ENCODE measurements around the gene CORO7. TPM values are rescaled to one million over a fixed set of nuclear protein-coding genes. Genes with fewer than 3 reads are reported as not detected.
A peak's percentile ranks its signal among the peaks of the same experiment; 100 is the strongest.

Gene CORO7
- 57.6 and 65.3 TPM in 2 replicates for polyA plus RNA-seq
- polyA minus RNA-seq: 77.4 and 96.7 TPM in 2 replicates

DNA sequence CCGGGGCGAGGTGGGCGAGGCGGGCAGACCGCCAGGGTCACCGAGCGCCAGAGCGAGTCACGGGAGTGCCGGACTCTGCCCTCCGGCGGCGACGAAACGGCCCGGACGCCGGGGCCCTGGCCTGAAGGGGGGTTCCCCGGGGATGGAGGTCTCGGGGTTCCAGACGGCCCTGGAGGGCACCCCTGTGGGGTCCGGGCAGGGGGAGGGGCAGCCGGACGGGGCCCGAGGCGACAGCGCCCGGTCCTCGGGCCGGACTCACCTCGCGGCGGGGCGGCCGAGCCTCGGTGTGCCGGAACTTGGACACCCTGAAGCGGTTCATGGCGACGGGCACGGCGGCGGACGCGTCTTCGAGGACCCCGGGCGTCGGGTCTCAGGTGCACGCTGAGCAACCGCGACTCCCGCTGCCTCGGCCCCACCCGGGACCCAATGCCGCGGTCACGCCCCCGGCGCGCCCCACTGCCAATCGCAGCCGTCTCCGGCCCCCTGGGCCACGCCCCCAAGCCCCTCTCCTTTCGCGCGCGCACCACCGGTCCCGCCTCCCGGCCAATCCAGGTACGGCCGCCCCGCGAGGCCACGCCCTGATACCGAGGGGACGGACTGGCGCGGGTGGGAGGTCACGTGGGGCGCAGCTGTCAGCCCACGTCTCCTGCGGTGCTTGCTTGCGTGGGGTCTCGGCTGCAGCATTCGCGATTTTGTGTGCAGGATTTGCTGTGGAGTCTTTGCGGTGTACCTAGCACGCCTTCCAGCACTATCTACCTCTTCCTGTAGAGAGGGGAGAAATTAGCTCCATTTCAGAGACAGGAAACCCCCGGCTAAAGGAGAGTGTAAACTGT is at the start of gene CORO7:
CORO7 (minus strand) TSS at position 397 of the 833 bp plus-strand sequence; CDS start at position 319, 78 bp downstream.
- H3K79me2 ChIP-seq (replicated peaks; ENCODE audit: insufficient read depth, low read length): peaks cover 11% of the 10 kb centered on the region
- no peaks in the 10 kb centered on the region for H3K9me2 ChIP-seq (ENCODE audit: insufficient read depth, low read length)
- H3K4me3 ChIP-seq (ENCODE audit: low read length): peak within 1 kb of the TSS; percentile 96
- H3K4me2 ChIP-seq (ENCODE audit: low read length): peak within 1 kb of the TSS; percentile 71
- H4K20me1 ChIP-seq (ENCODE audit: insufficient read depth): no peaks in the 10 kb centered on the region
- no peaks in the 10 kb centered on the region for H3K9me3 ChIP-seq (ENCODE audit: low read length)
- peak within 1 kb of the TSS; percentile 40 for H2AFZ ChIP-seq (ENCODE audit: low read depth, low read length)
- no peaks in the 10 kb centered on the region for H3K36me3 ChIP-seq (ENCODE audit: insufficient read depth, low read length)
- TF ChIP-seq RAD21 (conservative IDR thresholded peaks at IDR 0.05) (no peak), EZH2 (IDR thresholded peaks at IDR 0.05; ENCODE audit: borderline replicate concordance, insufficient read depth, low read length, poor library complexity, severe bottlenecking) (no peak), TAF1 (IDR thresholded peaks at IDR 0.05; ENCODE audit: low read depth) (no peak), MXI1 (conservative IDR thresholded peaks at IDR 0.05; ENCODE audit: poor library complexity, severe bottlenecking) (peak; percentile 78), EP300 (conservative IDR thresholded peaks at IDR 0.05; ENCODE audit: poor library complexity, severe bottlenecking) (peak; percentile 26), POLR2AphosphoS5 (IDR thresholded peaks at IDR 0.05) (peak; percentile 85), SMC3 (conservative IDR thresholded peaks at IDR 0.05; ENCODE audit: poor library complexity) (no peak)
- TF ChIP-seq, protein P1, sequence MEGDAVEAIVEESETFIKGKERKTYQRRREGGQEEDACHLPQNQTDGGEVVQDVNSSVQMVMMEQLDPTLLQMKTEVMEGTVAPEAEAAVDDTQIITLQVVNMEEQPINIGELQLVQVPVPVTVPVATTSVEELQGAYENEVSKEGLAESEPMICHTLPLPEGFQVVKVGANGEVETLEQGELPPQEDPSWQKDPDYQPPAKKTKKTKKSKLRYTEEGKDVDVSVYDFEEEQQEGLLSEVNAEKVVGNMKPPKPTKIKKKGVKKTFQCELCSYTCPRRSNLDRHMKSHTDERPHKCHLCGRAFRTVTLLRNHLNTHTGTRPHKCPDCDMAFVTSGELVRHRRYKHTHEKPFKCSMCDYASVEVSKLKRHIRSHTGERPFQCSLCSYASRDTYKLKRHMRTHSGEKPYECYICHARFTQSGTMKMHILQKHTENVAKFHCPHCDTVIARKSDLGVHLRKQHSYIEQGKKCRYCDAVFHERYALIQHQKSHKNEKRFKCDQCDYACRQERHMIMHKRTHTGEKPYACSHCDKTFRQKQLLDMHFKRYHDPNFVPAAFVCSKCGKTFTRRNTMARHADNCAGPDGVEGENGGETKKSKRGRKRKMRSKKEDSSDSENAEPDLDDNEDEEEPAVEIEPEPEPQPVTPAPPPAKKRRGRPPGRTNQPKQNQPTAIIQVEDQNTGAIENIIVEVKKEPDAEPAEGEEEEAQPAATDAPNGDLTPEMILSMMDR (IDR thresholded peaks at IDR 0.05; ENCODE audit: poor library complexity, severe bottlenecking): no peak
- TF ChIP-seq, protein P2, sequence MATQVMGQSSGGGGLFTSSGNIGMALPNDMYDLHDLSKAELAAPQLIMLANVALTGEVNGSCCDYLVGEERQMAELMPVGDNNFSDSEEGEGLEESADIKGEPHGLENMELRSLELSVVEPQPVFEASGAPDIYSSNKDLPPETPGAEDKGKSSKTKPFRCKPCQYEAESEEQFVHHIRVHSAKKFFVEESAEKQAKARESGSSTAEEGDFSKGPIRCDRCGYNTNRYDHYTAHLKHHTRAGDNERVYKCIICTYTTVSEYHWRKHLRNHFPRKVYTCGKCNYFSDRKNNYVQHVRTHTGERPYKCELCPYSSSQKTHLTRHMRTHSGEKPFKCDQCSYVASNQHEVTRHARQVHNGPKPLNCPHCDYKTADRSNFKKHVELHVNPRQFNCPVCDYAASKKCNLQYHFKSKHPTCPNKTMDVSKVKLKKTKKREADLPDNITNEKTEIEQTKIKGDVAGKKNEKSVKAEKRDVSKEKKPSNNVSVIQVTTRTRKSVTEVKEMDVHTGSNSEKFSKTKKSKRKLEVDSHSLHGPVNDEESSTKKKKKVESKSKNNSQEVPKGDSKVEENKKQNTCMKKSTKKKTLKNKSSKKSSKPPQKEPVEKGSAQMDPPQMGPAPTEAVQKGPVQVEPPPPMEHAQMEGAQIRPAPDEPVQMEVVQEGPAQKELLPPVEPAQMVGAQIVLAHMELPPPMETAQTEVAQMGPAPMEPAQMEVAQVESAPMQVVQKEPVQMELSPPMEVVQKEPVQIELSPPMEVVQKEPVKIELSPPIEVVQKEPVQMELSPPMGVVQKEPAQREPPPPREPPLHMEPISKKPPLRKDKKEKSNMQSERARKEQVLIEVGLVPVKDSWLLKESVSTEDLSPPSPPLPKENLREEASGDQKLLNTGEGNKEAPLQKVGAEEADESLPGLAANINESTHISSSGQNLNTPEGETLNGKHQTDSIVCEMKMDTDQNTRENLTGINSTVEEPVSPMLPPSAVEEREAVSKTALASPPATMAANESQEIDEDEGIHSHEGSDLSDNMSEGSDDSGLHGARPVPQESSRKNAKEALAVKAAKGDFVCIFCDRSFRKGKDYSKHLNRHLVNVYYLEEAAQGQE (IDR thresholded peaks at IDR 0.05; ENCODE audit: borderline replicate concordance): peak; percentile 32
- peak within 1 kb of the TSS; percentile 76 for H3K9ac ChIP-seq (ENCODE audit: low read length)
- no peaks in the 10 kb centered on the region for H3F3A ChIP-seq (ENCODE audit: insufficient read depth, low read length, poor library complexity, severe bottlenecking)
- no peaks in the 10 kb centered on the region for H3K27me3 ChIP-seq (ENCODE audit: insufficient read depth, low read depth, low read length)
- peak within 1 kb of the TSS; percentile 62 for H3K27ac ChIP-seq (ENCODE audit: low read length)

DNA sequence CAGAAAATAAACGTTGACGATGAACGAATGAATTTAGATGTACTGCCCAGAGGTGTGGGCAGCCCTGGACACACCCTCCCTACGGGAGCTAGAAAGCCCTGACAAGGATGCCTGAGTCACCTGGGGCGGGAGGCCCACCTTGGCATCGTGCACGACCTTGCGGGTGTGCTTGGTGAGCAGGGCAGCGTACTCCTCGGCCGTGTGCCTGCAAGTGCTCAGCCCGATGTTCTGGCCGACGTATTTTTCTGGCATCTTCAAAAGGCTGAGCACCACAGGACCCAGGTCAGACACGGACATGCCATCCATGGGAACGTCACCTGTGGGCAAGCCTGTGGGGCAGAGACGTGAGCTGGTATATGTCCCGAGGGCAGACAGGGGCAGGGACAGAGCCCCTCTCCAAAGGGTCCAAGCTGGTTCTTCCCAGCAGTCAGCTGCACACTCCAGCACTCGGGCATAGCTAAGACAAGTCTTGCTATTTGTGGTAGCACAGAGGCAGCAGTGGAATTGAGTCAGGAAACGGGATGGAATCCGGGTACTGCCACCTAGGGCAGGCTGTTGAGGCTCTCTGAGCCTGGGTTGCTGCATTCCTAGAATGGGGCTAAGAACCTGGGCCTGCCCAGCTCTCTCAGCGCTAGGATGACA is 47.2 kb upstream of the CORO7 start:
- no peaks in the 10 kb centered on the region for H3K9me3 ChIP-seq (ENCODE audit: low read length)
- TF ChIP-seq EZH2 (IDR thresholded peaks at IDR 0.05; ENCODE audit: borderline replicate concordance, insufficient read depth, low read length, poor library complexity, severe bottlenecking) (no peak), RAD21 (conservative IDR thresholded peaks at IDR 0.05) (no peak), POLR2AphosphoS5 (IDR thresholded peaks at IDR 0.05) (no peak), MXI1 (conservative IDR thresholded peaks at IDR 0.05; ENCODE audit: poor library complexity, severe bottlenecking) (no peak), EP300 (conservative IDR thresholded peaks at IDR 0.05; ENCODE audit: poor library complexity, severe bottlenecking) (no peak), SMC3 (conservative IDR thresholded peaks at IDR 0.05; ENCODE audit: poor library complexity) (no peak)
- TF ChIP-seq, protein P1 (IDR thresholded peaks at IDR 0.05; ENCODE audit: poor library complexity, severe bottlenecking): no peak
- TF ChIP-seq, protein P2 (IDR thresholded peaks at IDR 0.05; ENCODE audit: borderline replicate concordance): no peak
- no peaks in the 10 kb centered on the region for H3F3A ChIP-seq (ENCODE audit: insufficient read depth, low read length, poor library complexity, severe bottlenecking)
- H3K36me3 ChIP-seq (ENCODE audit: insufficient read depth, low read length): no peaks in the 10 kb centered on the region
- H4K20me1 ChIP-seq (ENCODE audit: insufficient read depth): no peaks in the 10 kb centered on the region
- no peak overlapping the region for H3K9ac ChIP-seq (ENCODE audit: low read length)
- H3K27ac ChIP-seq (ENCODE audit: low read length): no peak overlapping the region
- H3K27me3 ChIP-seq (ENCODE audit: insufficient read depth, low read depth, low read length): no peaks in the 10 kb centered on the region
- H3K4me2 ChIP-seq (ENCODE audit: low read length): no peak overlapping the region
- H3K79me2 ChIP-seq (replicated peaks; ENCODE audit: insufficient read depth, low read length): no peaks in the 10 kb centered on the region
- no peak overlapping the region for H3K4me3 ChIP-seq (ENCODE audit: low read length)
- H2AFZ ChIP-seq (ENCODE audit: low read depth, low read length): no peak overlapping the region
- H3K9me2 ChIP-seq (ENCODE audit: insufficient read depth, low read length): no peaks in the 10 kb centered on the region

Measured in neural cell (in vitro differentiated cells).